ENCODE data around the gene RAB40A. TPM values are rescaled to one million over a fixed set of nuclear protein-coding genes. Genes with fewer than 3 reads are reported as not detected.
"Not testable (repeated sequence)": the region's sequence is repeated elsewhere in the genome, so short reads cannot be mapped to it uniquely, and the experiment has no call there.

RAB40A gene
- total RNA-seq, 1 donor from 2014 or later, result 0.98 TPM

GRCh38 chrX:103488332-103488731 lies 31.0 kb downstream of the RAB40A start:
- Histone ChIP-seq H3K9me3 (no peaks in the 10 kb centered on the region), H3K4me3 (no peak overlapping the region), H3K27ac (no peak overlapping the region), H3K36me3 (no peaks in the 10 kb centered on the region), H3K4me1 (no peaks in the 10 kb centered on the region), H3K27me3 (no peaks in the 10 kb centered on the region)
- no peak for DNase-seq (ENCODE audit: extremely low spot score in 2 of 2)
- intact Hi-C loops (cut with DNase I), result no loop called here
- TF ChIP-seq CTCF (IDR thresholded peaks at IDR 0.05), result no peak
- no peak for TF ChIP-seq POLR2AphosphoS5 (IDR thresholded peaks at IDR 0.05; ENCODE audit: insufficient read depth in 1 of 2, low read depth in 1 of 2)
- TF ChIP-seq POLR2A (IDR thresholded peaks at IDR 0.05), result no peak

- no peaks in the 10 kb centered on the region for H3K4me1 ChIP-seq
- intact Hi-C loops (cut with DNase I), result no loop called here
- H3K36me3 ChIP-seq, result no peaks in the 10 kb centered on the region
- no peak overlapping the region for H3K27ac ChIP-seq
- no peaks in the 10 kb centered on the region for H3K27me3 ChIP-seq
- H3K9me3 ChIP-seq, result no peaks in the 10 kb centered on the region
- DNase-seq (ENCODE audit: extremely low spot score in 2 of 2), result no peak
- TF ChIP-seq POLR2AphosphoS5 (IDR thresholded peaks at IDR 0.05; ENCODE audit: insufficient read depth in 1 of 2, low read depth in 1 of 2), result no peak
- no peak for TF ChIP-seq POLR2A (IDR thresholded peaks at IDR 0.05)
- no peak for TF ChIP-seq CTCF (IDR thresholded peaks at IDR 0.05)
- no peak overlapping the region for H3K4me3 ChIP-seq
These were observed 35.6 kb downstream of the RAB40A start for GRCh38 chrX:103483720-103484119.

- DNase-seq (ENCODE audit: extremely low spot score in 2 of 2), result no peak
- TF ChIP-seq POLR2A (IDR thresholded peaks at IDR 0.05) (no peak), CTCF (IDR thresholded peaks at IDR 0.05) (no peak), POLR2AphosphoS5 (IDR thresholded peaks at IDR 0.05; ENCODE audit: insufficient read depth in 1 of 2, low read depth in 1 of 2) (no peak)
- H3K9me3 ChIP-seq, result no peaks in the 10 kb centered on the region
- no peaks in the 10 kb centered on the region for H3K4me1 ChIP-seq
- no peak overlapping the region for H3K27ac ChIP-seq
- no peaks in the 10 kb centered on the region for H3K36me3 ChIP-seq
- intact Hi-C loops (cut with DNase I), result no loop called here
- no peak overlapping the region for H3K4me3 ChIP-seq
- H3K27me3 ChIP-seq, result no peaks in the 10 kb centered on the region
These were observed 38.8 kb downstream of the RAB40A start for GRCh38 chrX:103480526-103480925.

GRCh38 chrX:103477496-103477895 lies 41.8 kb downstream of the RAB40A start:
- no peak for DNase-seq (ENCODE audit: extremely low spot score in 2 of 2)
- Histone ChIP-seq H3K9me3 (no peaks in the 10 kb centered on the region), H3K4me3 (no peak overlapping the region), H3K36me3 (no peaks in the 10 kb centered on the region), H3K4me1 (no peaks in the 10 kb centered on the region), H3K27ac (no peak overlapping the region), H3K27me3 (no peaks in the 10 kb centered on the region)
- intact Hi-C loops (cut with DNase I), result no loop called here
- TF ChIP-seq POLR2AphosphoS5 (IDR thresholded peaks at IDR 0.05; ENCODE audit: insufficient read depth in 1 of 2, low read depth in 1 of 2), result no peak
- no peak for TF ChIP-seq CTCF (IDR thresholded peaks at IDR 0.05)
- no peak for TF ChIP-seq POLR2A (IDR thresholded peaks at IDR 0.05)

- Histone ChIP-seq H3K36me3 (no peaks in the 10 kb centered on the region), H3K4me1 (no peaks in the 10 kb centered on the region), H3K9me3 (no peaks in the 10 kb centered on the region), H3K4me3 (no peak overlapping the region), H3K27ac (no peak overlapping the region), H3K27me3 (no peaks in the 10 kb centered on the region)
- TF ChIP-seq POLR2AphosphoS5 (IDR thresholded peaks at IDR 0.05; ENCODE audit: insufficient read depth in 1 of 2, low read depth in 1 of 2), result no peak
- no peak for TF ChIP-seq CTCF (IDR thresholded peaks at IDR 0.05)
- TF ChIP-seq POLR2A (IDR thresholded peaks at IDR 0.05), result no peak
- DNase-seq (ENCODE audit: extremely low spot score in 2 of 2), result no peak
- intact Hi-C loops (cut with DNase I), result no loop called here
These were observed 43.9 kb downstream of the RAB40A start for GRCh38 chrX:103475381-103475780.

GRCh38 chrX:103469977-103470376 lies 49.3 kb downstream of the RAB40A start:
- H3K9me3 ChIP-seq; DNase-seq (ENCODE audit: extremely low spot score in 2 of 2); H3K27me3 ChIP-seq; H3K4me1 ChIP-seq; H3K27ac ChIP-seq; H3K36me3 ChIP-seq; H3K4me3 ChIP-seq: not testable (repeated sequence)
- intact Hi-C loops (cut with DNase I), result loop anchor here (10.0 kb wide), 1 partner anchor 125 kb away; no protein-coding TSS in a partner anchor

Data from vagina (tissue), 2 donors.